Measurements from ENCODE around the gene GGCX.
"Not testable (repeated sequence)": the region's sequence is repeated elsewhere in the genome, so short reads cannot be mapped to it uniquely, and the experiment has no call there.

Gene GGCX

DNA sequence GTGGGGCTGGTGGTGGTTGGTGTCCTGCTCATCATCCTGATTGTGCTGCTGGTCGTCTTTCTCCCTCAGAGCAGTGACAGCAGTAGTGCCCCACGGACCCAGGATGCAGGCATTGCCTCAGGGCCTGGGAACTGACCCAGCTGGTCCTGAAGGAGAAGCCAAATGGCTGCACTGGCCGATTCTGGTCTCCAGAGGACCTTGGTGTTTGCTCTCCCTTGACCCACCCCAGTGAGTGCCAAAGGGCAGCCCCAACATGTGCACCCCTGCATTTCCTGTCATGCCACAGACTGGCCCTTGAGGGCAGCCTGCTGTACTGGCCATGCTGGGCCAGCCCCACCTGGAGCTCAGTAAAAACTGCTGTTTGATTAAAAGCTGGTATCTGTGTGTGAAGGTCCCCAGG, 31.7 kb upstream of the GGCX start:
- DNase-seq, result no peak

DNA sequence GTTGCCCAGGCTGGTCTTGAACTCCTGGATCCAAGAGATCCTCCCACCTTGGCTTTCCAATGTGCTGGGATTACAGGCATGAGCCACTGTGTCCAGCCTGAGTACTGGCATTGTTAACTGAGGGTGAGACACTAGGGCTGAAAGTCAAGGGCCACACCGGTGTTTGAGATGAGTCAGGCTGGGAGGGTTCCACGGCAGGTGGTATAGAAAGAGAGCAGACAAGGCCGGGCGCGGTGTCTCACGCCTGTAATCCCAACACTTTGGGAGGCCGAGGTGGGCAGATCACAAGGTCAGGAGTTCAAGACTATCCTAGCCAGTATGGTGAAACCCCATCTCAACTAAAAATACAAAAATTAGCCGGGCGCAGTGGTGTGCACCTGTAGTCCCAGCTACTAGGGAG, 31.0 kb upstream of the GGCX start:
- DNase-seq, result not testable (repeated sequence)

GRCh38 chr2:85591563-85591962, 30.3 kb upstream of the GGCX start:
- no peak for DNase-seq

GRCh38 chr2:85590950-85591349, 29.7 kb upstream of the GGCX start:
- DNase-seq, result no peak

DNA sequence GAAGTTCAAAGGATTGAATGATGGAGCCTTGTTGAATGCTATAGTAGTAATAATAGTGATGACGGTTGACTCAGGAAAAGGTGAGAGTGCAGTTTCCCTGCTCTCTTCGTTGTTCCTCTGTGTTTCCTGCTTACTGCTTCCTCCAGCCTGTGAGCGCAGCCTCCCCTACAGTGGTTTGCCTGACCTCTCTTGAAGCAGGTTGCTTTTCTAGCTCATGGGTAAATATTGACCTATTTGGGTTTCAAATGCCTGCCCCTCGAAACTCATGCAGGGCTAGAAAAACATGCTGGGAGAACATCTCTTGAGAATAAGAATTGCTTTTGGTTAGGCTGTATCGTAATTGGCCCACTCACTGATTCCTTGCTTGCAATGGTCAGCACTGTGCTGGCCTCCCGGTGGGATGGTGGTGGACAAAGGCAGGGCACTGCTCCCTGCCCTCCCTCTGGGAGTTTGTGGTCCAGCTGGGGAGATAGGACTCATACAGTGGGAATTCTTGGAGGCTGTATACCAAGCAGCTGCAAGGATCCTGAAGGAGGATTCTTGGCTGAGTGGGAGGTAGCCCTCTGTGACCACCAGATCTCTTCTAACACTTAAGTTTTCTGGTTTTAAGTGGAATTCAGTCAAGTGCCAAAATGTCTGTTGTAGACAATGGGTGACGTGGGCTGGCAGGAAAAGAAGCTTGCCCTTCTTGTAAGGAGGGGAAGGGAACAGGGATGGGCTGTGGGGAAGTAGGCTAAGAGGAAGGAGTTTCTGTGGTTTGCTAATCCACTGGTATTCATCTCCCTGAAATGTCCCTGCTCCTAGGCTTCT, 28.9 kb upstream of the GGCX start:
- DNase-seq, result no peak

DNA sequence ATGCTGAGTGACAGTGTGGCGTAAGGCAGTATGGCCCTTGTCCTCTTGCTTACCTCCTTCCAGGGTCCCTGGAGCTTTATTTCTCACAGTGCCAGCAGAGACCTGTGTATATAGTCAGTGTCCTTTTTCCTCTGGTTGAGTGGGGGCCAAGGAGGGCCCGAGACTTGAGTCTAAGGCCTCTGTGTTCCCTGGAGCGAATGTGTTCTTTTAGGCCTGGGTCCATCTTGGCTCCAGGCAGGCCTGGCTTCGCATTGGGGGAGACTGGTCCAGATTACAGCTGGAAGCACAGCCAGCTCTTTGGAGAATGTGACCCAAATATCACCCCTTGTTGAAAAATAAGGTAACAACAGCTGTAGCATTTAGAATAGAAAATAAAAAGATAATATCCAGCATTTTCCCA, 27.9 kb upstream of the GGCX start:
- no peak for DNase-seq

GRCh38 chr2:85588645-85589044, 27.4 kb upstream of the GGCX start:
- no peak for DNase-seq

DNA sequence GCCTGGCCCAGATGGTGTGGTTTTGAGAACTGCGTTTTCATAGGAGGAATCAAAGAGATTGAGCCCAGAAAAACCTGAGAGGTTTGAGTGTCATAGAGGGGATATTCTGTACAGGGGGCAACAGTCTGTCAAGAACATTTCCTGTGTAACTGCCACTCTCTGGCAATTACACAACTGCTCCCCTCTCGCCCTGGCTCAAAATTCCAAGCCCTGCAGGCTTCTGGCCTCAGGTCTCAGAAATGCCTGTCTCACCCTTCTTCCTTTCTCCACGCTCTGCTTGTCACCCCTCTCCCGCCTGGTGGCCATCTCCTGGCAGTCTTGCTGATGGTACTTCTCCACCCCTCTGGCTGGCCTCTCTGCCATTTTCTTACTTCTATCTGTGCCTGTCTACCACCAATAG, 26.9 kb upstream of the GGCX start:
- DNase-seq, result no peak

- DNase-seq, result no peak
Measured at GRCh38 chr2:85585781-85586105, 24.4 kb upstream of the GGCX start.

DNA sequence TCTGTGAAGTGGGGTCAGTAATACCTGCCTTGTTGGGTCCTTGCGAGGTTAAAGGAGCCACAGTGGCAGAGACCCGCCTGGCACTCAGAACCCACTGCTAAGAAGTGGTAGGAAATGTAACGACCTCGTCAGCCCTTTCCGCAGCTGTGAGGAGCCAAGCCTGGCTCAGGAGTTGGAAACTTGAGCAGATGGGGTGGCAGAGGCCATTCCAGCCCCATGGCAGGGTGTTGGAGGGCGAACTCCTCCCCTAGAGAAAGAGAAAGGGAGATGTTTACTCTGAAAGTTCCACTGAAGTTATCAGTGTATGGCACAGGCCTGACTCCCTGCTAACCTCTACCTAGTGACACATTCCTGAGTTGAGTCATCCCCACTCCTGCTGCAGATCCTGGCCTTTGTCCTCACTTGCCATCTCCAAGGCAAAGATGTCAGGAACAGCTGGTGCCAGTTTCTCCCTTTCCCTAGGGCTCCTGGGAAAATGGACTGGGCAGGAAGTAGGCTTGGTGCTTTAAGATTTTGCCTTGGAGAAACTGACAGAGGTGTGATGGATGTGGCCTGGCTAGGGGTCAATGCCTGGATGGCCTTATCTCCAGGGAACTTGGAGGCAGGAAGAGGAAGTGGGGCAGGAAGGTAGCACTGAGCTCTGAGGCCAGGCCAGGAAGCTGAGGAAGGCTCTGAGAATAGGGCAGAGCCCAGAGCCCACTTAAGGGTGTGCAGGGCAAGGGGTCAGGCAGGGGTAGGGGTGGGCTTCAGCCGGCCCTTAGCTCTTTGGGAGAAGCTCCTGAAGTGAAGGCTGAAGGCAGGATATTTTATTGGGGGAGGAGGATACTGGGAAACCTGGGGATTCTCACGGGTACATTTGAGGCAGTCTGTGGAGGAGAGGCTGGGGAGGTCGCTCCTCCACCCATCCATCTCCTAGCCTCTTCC, 23.8 kb upstream of the GGCX start:
- DNase-seq, result no peak

GRCh38 chr2:85584354-85584856, 23.1 kb upstream of the GGCX start, which contains the start of gene VAMP5:
Gene VAMP5 (plus strand): TSS chr2:85584431. CDS start chr2:85584491, 60 bp downstream.
- no peak for DNase-seq

- no peak for DNase-seq
Measured at GRCh38 chr2:85583667-85584353, 22.5 kb upstream of the GGCX start.

GRCh38 chr2:85582492-85582891, 21.2 kb upstream of the GGCX start:
- DNase-seq, result no peak

GRCh38 chr2:85580206-85580605, 18.9 kb upstream of the GGCX start:
- DNase-seq, result no peak

DNA sequence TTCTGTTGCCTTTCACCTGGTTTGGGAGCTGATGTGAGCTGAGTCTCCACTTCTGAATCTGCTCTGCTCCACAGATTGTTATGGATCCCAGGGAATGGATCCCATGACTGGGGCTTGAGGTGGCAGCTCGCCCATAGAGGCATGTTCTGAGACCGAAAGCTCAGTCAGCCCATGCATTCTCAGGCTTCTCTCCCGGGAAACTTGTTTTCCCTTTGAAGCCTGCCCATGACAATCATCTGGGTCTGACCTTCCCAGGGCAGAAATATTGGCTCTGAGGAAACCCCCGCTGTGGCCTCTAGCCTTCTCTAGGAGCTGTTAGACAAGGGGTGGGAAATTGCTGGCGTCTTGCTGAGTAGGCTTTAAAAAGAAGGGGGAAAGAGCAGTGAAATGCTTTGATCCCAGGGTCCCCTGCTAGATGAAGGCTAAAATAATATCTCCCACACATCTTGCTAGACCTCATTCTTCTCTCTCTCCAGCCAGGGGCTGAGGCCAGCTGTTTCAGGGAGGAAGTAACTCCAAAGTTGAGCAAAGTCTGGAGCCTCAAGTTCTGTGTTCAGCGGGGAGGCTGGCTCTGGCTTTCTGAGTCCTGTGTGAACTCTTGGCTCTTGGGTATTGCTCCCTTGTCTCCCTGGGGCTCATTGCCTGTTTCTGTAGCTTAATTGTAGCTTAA, 18.1 kb upstream of the GGCX start:
- DNase-seq, result no peak

DNA sequence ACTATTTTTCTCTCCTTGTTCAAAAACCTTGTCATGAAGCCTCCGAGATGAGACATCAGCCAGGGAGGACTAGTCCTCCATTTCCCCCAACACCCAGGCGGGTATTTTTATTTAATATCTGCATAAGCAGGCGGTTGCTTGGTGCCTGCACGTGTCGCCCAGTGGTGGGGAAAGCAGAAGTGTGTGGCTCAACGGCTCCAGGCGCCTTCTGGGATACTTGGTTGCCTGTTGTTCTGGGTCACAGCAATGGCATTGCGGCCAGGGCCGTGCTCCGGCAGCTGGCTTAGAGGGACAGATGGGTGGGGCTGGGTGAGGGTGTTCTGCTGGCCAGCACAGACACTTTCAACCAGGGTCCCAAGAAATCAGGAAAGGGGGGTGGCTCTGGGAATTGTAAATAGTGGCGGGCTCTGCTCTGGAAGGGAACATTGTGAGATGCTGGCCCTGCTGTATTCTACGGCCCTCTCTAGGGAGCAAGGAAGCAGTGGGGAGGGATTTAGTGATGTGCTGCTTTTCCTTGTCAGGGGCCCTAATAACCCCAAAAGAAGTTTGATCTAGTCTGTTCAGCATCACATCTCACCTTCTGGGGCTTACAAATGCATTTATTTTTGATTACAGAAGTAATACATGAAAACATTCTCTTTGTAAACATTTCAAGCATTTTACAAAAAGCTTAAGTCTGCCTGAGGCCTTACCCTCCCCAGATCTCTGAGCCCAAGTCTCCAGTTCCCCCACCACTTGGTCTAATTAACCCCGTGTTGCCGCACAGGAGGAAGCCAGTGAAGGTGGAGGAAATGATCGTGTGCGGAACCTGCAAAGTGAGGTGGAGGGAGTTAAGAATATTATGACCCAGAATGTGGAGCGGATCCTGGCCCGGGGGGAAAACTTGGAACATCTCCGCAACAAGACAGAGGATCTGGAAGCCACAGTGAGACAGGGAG, 17.2 kb upstream of the GGCX start:
- DNase-seq, result no peak

GRCh38 chr2:85577386-85578242, 16.3 kb upstream of the GGCX start, which contains the start of gene VAMP8:
Gene VAMP8 (plus strand): TSS chr2:85577586. CDS start chr2:85577647, 61 bp downstream.
- no peak for DNase-seq

DNA sequence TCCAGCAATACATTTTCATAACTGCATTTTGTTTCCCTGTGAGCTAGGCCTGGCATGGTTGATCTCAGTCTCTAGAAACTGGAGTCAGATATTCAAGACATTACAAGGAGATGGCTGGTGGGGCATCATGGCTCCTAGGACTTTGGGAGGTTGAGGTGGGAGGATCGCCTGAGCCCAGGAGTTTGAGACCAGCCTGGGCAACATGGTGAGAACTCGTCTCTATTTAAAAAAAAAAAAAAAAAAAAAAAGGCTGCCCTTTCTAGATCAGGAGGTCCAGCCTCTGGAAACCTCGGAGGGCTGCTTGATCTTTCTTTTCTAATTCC, 15.7 kb upstream of the GGCX start:
- DNase-seq, result no peak

GRCh38 chr2:85575739-85576138, 14.4 kb upstream of the GGCX start:
- DNase-seq, result no peak

DNA sequence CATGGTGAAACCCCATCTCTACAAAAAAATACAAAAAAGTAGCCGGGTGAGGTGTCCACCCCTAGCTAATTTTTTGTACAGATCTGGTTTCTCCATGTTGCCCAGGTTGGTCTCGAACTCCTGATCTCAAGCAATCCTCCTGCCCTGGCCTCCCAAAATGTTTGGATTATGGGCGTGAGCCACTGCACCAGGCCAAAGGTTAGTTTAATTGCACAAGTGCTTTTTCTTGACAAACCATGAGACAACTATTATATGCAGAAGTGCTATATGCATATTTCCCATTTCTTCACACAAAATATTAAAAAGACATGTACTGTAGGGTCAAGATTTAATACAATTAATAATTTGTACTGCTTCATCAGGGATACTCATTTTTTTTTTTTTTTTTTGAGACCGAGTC, 5.0 kb upstream of the GGCX start:
- DNase-seq, result no peak

DNA sequence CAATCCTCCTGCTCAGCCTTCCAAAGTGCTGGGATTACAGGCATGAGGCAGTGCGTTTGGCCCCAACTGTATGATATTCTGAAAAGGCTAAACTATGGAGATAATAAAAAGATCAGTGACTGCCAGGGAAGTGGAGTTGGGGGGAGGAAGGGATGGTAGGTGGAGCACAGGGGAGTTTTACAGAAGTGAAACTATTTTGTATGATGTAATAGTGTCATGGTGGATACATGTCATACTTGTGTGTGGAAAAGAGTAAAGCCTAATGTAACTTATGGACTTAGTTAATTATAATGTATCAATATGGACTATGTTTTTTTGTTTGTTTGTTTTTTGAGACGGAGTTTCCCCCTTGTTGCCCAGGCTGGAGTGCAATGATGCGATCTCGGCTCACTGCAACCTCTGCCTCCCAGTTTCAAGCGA, 2.9 kb upstream of the GGCX start:
- no peak for DNase-seq

Data from NCI-H1092 treated with DMSO at 0.1 percent for 48 hours (cell line).